Measurements from ENCODE around the gene PRR5L.

Gene PRR5L

GRCh38 chr11:36380296-36381014 lies 84.4 kb downstream of the PRR5L start:
- no peak for DNase-seq

- no peak for DNase-seq
Measured at GRCh38 chr11:36381015-36381360, 84.9 kb downstream of the PRR5L start.

- no peak for DNase-seq
Measured at GRCh38 chr11:36383195-36383594, 87.1 kb downstream of the PRR5L start.

GRCh38 chr11:36385121-36385970 lies 89.3 kb downstream of the PRR5L start:
- DNase-seq, result no peak

- no peak for DNase-seq
Measured at GRCh38 chr11:36386411-36386810, 90.3 kb downstream of the PRR5L start.

GRCh38 chr11:36388071-36388470 lies 92.0 kb downstream of the PRR5L start:
- DNase-seq, result no peak

GRCh38 chr11:36388951-36389350 lies 92.9 kb downstream of the PRR5L start:
- no peak for DNase-seq

- DNase-seq, result peak; percentile 30
Measured at GRCh38 chr11:36389811-36390210, 93.7 kb downstream of the PRR5L start.

GRCh38 chr11:36390963-36391471 lies 94.9 kb downstream of the PRR5L start:
- DNase-seq, result peak; percentile 24

GRCh38 chr11:36392196-36392595 lies 96.1 kb downstream of the PRR5L start:
- DNase-seq, result no peak

GRCh38 chr11:36394056-36394455 lies 98.0 kb downstream of the PRR5L start:
- peak; percentile 32 for DNase-seq

GRCh38 chr11:36394926-36395325 lies 98.8 kb downstream of the PRR5L start:
- no peak for DNase-seq

GRCh38 chr11:36395978-36396736 lies 100.1 kb downstream of the PRR5L start:
- DNase-seq, result no peak

- DNase-seq, result no peak
Measured at GRCh38 chr11:36398231-36398953, 102.3 kb downstream of the PRR5L start.

GRCh38 chr11:36399236-36399635 lies 103.1 kb downstream of the PRR5L start:
- DNase-seq, result no peak

GRCh38 chr11:36399745-36400144 lies 103.7 kb downstream of the PRR5L start:
- DNase-seq, result no peak

- no peak for DNase-seq
Measured at GRCh38 chr11:36400766-36401455, 104.8 kb downstream of the PRR5L start.

- no peak for DNase-seq
Measured at GRCh38 chr11:36402568-36403170, 106.6 kb downstream of the PRR5L start.

- DNase-seq, result no peak
Measured at GRCh38 chr11:36403661-36404060, 107.6 kb downstream of the PRR5L start.

GRCh38 chr11:36404831-36405230 lies 108.7 kb downstream of the PRR5L start:
- DNase-seq, result no peak

GRCh38 chr11:36405585-36406367 lies 109.7 kb downstream of the PRR5L start:
- DNase-seq, result no peak

Data from stimulated activated CD4-positive, alpha-beta T cell treated with anti-CD3 and anti-CD28 coated beads, Interleukin-1b, Interleukin-23, amount 100 ng/mL, for 48 hours (primary cell).